K562 (cell line): Measurements from ENCODE around the gene CHRNE. TPM values are rescaled to one million over a fixed set of nuclear protein-coding genes. Genes with fewer than 3 reads are reported as not detected.
"Not testable (repeated sequence)": the region's sequence is repeated elsewhere in the genome, so short reads cannot be mapped to it uniquely, and the experiment has no call there.

Source experiments
- ATAC-seq: fragments of 200-7000 bp; cut with Tn5 transposase; 3 replicates; pipeline ENCODE4 v1.9.1; 2020; ENCODE audit warnings: moderate library complexity
- BruUV-seq: library from RNA; stranded (reverse); fragments of 400-500 nt; replicated peaks from 2 replicates; lab custom pipeline; 2021; lab: Mats Ljungman, UMichigan
- CTCF ChIA-PET: fragments of 300-600 bp; formaldehyde crosslinking; extraction: SDS; loops from one replicate; lab custom pipeline; 2021; ENCODE audit warnings: low intra/inter-chr PET ratio; lab: Yijun Ruan, JAX
- POLR2A ChIA-PET: fragments of 300-600, 350-650 bp; sonication (Branson Sonifier 250); formaldehyde crosslinking; extraction: SDS; loops from one replicate; lab custom pipeline; 2021; ENCODE audit warnings: antibody characterized with exemption, inconsistent platforms; lab: Yijun Ruan, JAX
- DNase-seq, 4 experiments: peaks; one replicate each; pipeline versions ENCODE4 v3.0.0 to v3.0.0-alpha.2; 2011 to 2018; ENCODE audit warnings: low spot score in 3 of 4, mixed read lengths in 3 of 4; ENCODE audit errors: extremely low read depth in 1 of 4
- FAIRE-seq: peaks from 2 replicates; lab custom pipeline; 2011; peaks lifted over from hg19 to GRCh38; lab: Jason Lieb, UNC
- H2AFZ ChIP-seq: 2 replicates; pipeline ENCODE4 v1.6.0; 2011; ENCODE audit warnings: low read depth, low read length, control low read depth, inconsistent platforms
- H3K27ac ChIP-seq: fragments of 200-600 bp; 3 replicates; pipeline ENCODE4 v1.8.0; 2011; ENCODE audit warnings: low read depth, mild to moderate bottlenecking, control low read depth, inconsistent platforms, low read length, moderate library complexity, mixed read lengths; ENCODE audit errors: extremely low read depth
- H3K27me3 ChIP-seq, 2 experiments: fragments of 300-600 bp in 1 of 2; 2 replicates in 1 of 2; 3 replicates in 1 of 2; pipeline versions ENCODE4 v1.6.0 to v1.8.0; 2011; ENCODE audit warnings: inconsistent platforms in 2 of 2, low read length in 2 of 2, mild to moderate bottlenecking in 1 of 2, mixed read lengths in 1 of 2, moderate library complexity in 1 of 2; ENCODE audit not compliant: control insufficient read depth in 2 of 2, insufficient read depth in 2 of 2
- H3K36me3 ChIP-seq: fragments of 300-600 bp; 3 replicates; pipeline ENCODE4 v1.8.0; 2011; ENCODE audit warnings: mild to moderate bottlenecking, low read length, inconsistent platforms; ENCODE audit not compliant: control insufficient read depth, insufficient read depth
- H3K4me1 ChIP-seq, 2 experiments: fragments of 200-600 bp in 1 of 2; replicated peaks in 1 of 2; 2 replicates in 1 of 2; 3 replicates in 1 of 2; pipeline versions ENCODE4 v1.5.1 to v1.8.0; 2011; ENCODE audit warnings: inconsistent platforms in 2 of 2, low read length in 2 of 2, mild to moderate bottlenecking in 1 of 2, mixed read lengths in 1 of 2, moderate library complexity in 1 of 2; ENCODE audit not compliant: control insufficient read depth in 2 of 2, insufficient read depth in 2 of 2
- H3K4me2 ChIP-seq: 2 replicates; pipeline ENCODE4 v1.6.1; 2011; ENCODE audit warnings: low read length, control low read depth, inconsistent platforms, mixed read lengths; ENCODE audit not compliant: insufficient read depth
- H3K4me3 ChIP-seq: fragments of 200-600 bp; sonication (generic), shearing (Covaris generic); 2 replicates; pipeline ENCODE4 v1.5.1; 2016; ENCODE audit warnings: control low read depth, inconsistent platforms
- H3K79me2 ChIP-seq: fragments of 200-600 bp; 3 replicates; pipeline ENCODE4 v1.8.0; 2011; ENCODE audit warnings: low read length, inconsistent platforms; ENCODE audit not compliant: control insufficient read depth, insufficient read depth
- H3K9ac ChIP-seq, 2 experiments: 2 replicates each; pipeline versions ENCODE4 v1.6.0 to v1.6.1; 2011; ENCODE audit warnings: low read depth in 2 of 2, low read length in 2 of 2, control low read depth in 1 of 2, inconsistent platforms in 1 of 2, mild to moderate bottlenecking in 1 of 2, mixed read lengths in 1 of 2; ENCODE audit not compliant: insufficient read depth in 1 of 2
- H3K9me1 ChIP-seq: one replicate; pipeline ENCODE4 v1.6.0; 2011; ENCODE audit warnings: inconsistent platforms, mild to moderate bottlenecking, low read length, moderate library complexity; ENCODE audit not compliant: control insufficient read depth, insufficient read depth
- H3K9me3 ChIP-seq: replicated peaks from 2 replicates; pipeline ENCODE4 v1.5.1; 2011; ENCODE audit warnings: low read depth, low read length, inconsistent platforms; ENCODE audit not compliant: control insufficient read depth, insufficient read depth
- H4K20me1 ChIP-seq: replicated peaks from 2 replicates; pipeline ENCODE4 v1.6.1; 2011; ENCODE audit warnings: low read length, inconsistent platforms, mixed read lengths; ENCODE audit not compliant: control insufficient read depth, insufficient read depth
- NFIC ChIP-seq: fragments of 450-650 bp; IDR thresholded peaks from 2 replicates; pipeline ENCODE4 v1.6.1; 2017; ENCODE audit warnings: mild to moderate bottlenecking, inconsistent platforms
- WGBS: fragments of 100-300 bp; shearing (Covaris generic); methylation state at CpG from one replicate; pipeline ENCODE4 v1.1.6; 2016; ENCODE audit warnings: low coverage, mixed read lengths; ENCODE audit not compliant: insufficient coverage; ENCODE audit errors: missing lambda C conversion rate; 5-methylcytosine and 5-hydroxymethylcytosine counted together
- in situ Hi-C: fragments of 300-500 bp; cut with MboI; formaldehyde crosslinking; loops from 4 replicates; pipeline ENCODE4 v1.15.0; 2018; ENCODE audit warnings: inconsistent platforms, mixed read lengths
- intact Hi-C: fragments of 100-400 bp; cut with micrococcal nuclease; formaldehyde crosslinking; loops from 2 replicates; pipeline ENCODE4 v1.14.2; 2022
- polyA plus RNA-seq, 8 experiments: library from polyadenylated mRNA; depleted of rRNA in 4 of 8; stranded (reverse) in 5 of 8; unstranded in 3 of 8; fragments of >200 nt; fragmentation: Nextera tagmentation in 2 of 8; fragmentation: Illumina TruSeq in 1 of 8; extraction: Ambion mirVana in 2 of 8; extraction: Trizol in 1 of 8; gene quantifications; 2 replicates each; pipeline versions ENCODE4 v1.2.1 to v1.2.3, GENCODE V29; 2011 to 2014; ENCODE audit warnings: inconsistent platforms in 1 of 8, missing spikeins in 1 of 8
- total RNA-seq, 7 experiments: library from RNA; depleted of rRNA in 6 of 7; stranded (reverse); fragments of >200 nt in 6 of 7; fragmentation: Illumina TruSeq in 2 of 7; extraction: Trizol in 2 of 7; gene quantifications; 2 replicates each; pipeline versions ENCODE4 v1.2.1 to v1.2.3, GENCODE V29; 2011 to 2021; ENCODE audit warnings: low replicate concordance in 1 of 7

Gene CHRNE
- total and polyA plus RNA-seq, 9 of the 15 experiments (the other 6 are each of a cell fraction or from before 2014, with no cell fraction given): not detected

- CTCF ChIA-PET, BruUV-seq: not testable (repeated sequence)
- WGBS: 93% methylated on average over 13 of the region's 22 CpGs
Measured at GRCh38 chr17:4869058-4869998, 33.6 kb downstream of the CHRNE start.

GRCh38 chr17:4867535-4867934 is 35.4 kb downstream of the CHRNE start:
- H3K27ac ChIP-seq, H3K4me2 ChIP-seq, intact Hi-C loops, H3K4me1 ChIP-seq, BruUV-seq, H3K27me3 ChIP-seq, H3K36me3 ChIP-seq, DNase-seq, CTCF ChIA-PET, H3K79me2 ChIP-seq, H4K20me1 ChIP-seq, ATAC-seq, H3K9ac ChIP-seq, H3K4me3 ChIP-seq, H2AFZ ChIP-seq, H3K9me1 ChIP-seq, FAIRE-seq, in situ Hi-C loops, H3K9me3 ChIP-seq: not testable (repeated sequence)
- WGBS: 77% methylated on average over 5 of the region's 5 CpGs
- TF ChIP-seq NFIC: peak; percentile 61
- POLR2A ChIA-PET: interaction anchor here (0.6 to 1.2 kb wide), 2 partner anchors 10 to 561 kb away, joined by 3 read pairs; no protein-coding TSS in a partner anchor

More at GRCh38 chr17:4869058-4869998, 33.6 kb downstream of the CHRNE start:
- H3K4me1 ChIP-seq, DNase-seq, FAIRE-seq, ATAC-seq, H3K9ac ChIP-seq, intact Hi-C loops, H3K79me2 ChIP-seq, H3K9me1 ChIP-seq, in situ Hi-C loops, H4K20me1 ChIP-seq, H3K4me3 ChIP-seq, H3K36me3 ChIP-seq, H3K4me2 ChIP-seq, H3K9me3 ChIP-seq, H2AFZ ChIP-seq, H3K27me3 ChIP-seq, H3K27ac ChIP-seq: not testable (repeated sequence)
- POLR2A ChIA-PET: interaction anchor here (0.6 kb wide), 1 partner anchor 90 kb away, joined by 3 read pairs; no protein-coding TSS in a partner anchor
